ENCODE results near the gene HENMT1. TPM values are rescaled to one million over a fixed set of nuclear protein-coding genes. Genes with fewer than 3 reads are reported as not detected.
"Not testable (repeated sequence)": the region's sequence is repeated elsewhere in the genome, so short reads cannot be mapped to it uniquely, and the experiment has no call there.

Gene HENMT1
- total RNA-seq, 1 experiment from 2014 or later: 6.2 TPM

- H2BK120ac ChIP-seq (ENCODE audit: low read depth, low read length, poor library complexity, severe bottlenecking): no peak overlapping the region
- H2BK15ac ChIP-seq (ENCODE audit: low read depth, low read length): no peak overlapping the region
- no peak overlapping the region for H4K5ac ChIP-seq (ENCODE audit: insufficient read length, low read depth, low read length)
- no peak overlapping the region for H4K8ac ChIP-seq (replicated peaks; ENCODE audit: insufficient read length, low read depth, low read length)
- H3K23me2 ChIP-seq (ENCODE audit: insufficient read length, low read depth, low read length, poor library complexity, severe bottlenecking): no peaks in the 10 kb centered on the region
- no peak overlapping the region for H2BK5ac ChIP-seq (ENCODE audit: insufficient read length, low read length)
- peak overlapping the region in 1 of 2 experiments; percentile 4; a peak in 1 of 5 replicates for H3K4me3 Mint-ChIP-seq
- H2BK12ac ChIP-seq (ENCODE audit: insufficient read length, low read depth, low read length): no peak overlapping the region
- H3K9me3 ChIP-seq (ENCODE audit: control insufficient read depth, low read depth, low read length): no peaks in the 10 kb centered on the region
- no peak overlapping the region for H3K23ac ChIP-seq (ENCODE audit: insufficient read length, low read depth, low read length)
- H3K27me3 ChIP-seq (ENCODE audit: insufficient read depth, low read length): no peaks in the 10 kb centered on the region
- H3K14ac ChIP-seq (ENCODE audit: insufficient read depth, low read length): no peak overlapping the region
- H3K79me1 ChIP-seq (ENCODE audit: insufficient read depth, low read depth, low read length, poor library complexity, severe bottlenecking): no peaks in the 10 kb centered on the region
- no peak overlapping the region for H3K56ac ChIP-seq (ENCODE audit: insufficient read length, low read depth, low read length)
- H3K27ac Mint-ChIP-seq: peak overlapping the region in 1 of 3 experiments; percentile 4; a peak in 1 of 7 replicates
- H3K4me2 ChIP-seq (ENCODE audit: insufficient read depth, insufficient read length, low read length): no peak overlapping the region
- no peak overlapping the region for H3K18ac ChIP-seq (ENCODE audit: insufficient read length, low read depth, low read length)
- peaks cover 0 to 2% (median 0%) of the 10 kb centered on the region in 3 experiments; a peak in 2 of 7 replicates for H3K36me3 Mint-ChIP-seq (ENCODE audit: insufficient read depth in 1 of 3, low read depth in 3 of 3)
- no peaks in the 10 kb centered on the region for H3K79me2 ChIP-seq (ENCODE audit: insufficient read depth, low read length)
- no peak overlapping the region for H3K4ac ChIP-seq (ENCODE audit: low read depth, low read length)
- no CpG with 5 or more reads among the region's 1 CpG for WGBS (ENCODE audit: extremely low coverage, insufficient read length, low lambda C conversion rate)
- H3K4me1 ChIP-seq (ENCODE audit: insufficient read depth, low read length): no peaks in the 10 kb centered on the region
- no peak overlapping the region for H3T11ph ChIP-seq (ENCODE audit: low read length)
- no peak overlapping the region for H4K91ac ChIP-seq (ENCODE audit: insufficient read length, low read depth, low read length)
- no peak overlapping the region for H2AK5ac ChIP-seq (ENCODE audit: insufficient read length, low read length)
- no peak overlapping the region for H3K27ac ChIP-seq (ENCODE audit: insufficient read length, low read depth, low read length)
- no peaks in the 10 kb centered on the region for H4K20me1 ChIP-seq (ENCODE audit: control insufficient read depth, insufficient read depth, insufficient read length)
- no peak for TF ChIP-seq CTCF (conservative IDR thresholded peaks at IDR 0.05)
- H3K9ac ChIP-seq (ENCODE audit: extremely low read depth, insufficient read length, low read length): no peak overlapping the region
- no peaks in the 10 kb centered on the region for H3K27me3 Mint-ChIP-seq (ENCODE audit: low read depth)
- no peak overlapping the region for H2AFZ ChIP-seq (ENCODE audit: low read length)
- peaks cover 20 to 24% of the 10 kb centered on the region in 2 experiments for H3K4me1 Mint-ChIP-seq
- DNase-seq: no peak
- H3K9me3 Mint-ChIP-seq: no peaks in the 10 kb centered on the region
- H2BK20ac ChIP-seq (ENCODE audit: low read depth, low read length, poor library complexity, severe bottlenecking): no peak overlapping the region
Observed at GRCh38 chr1:108685529-108685928, 24.6 kb upstream of the HENMT1 start.

GRCh38 chr1:108681701-108682100 lies 20.8 kb upstream of the HENMT1 start:
- not testable (repeated sequence) for H3K27ac ChIP-seq (ENCODE audit: insufficient read length, low read depth, low read length); H3K9me3 ChIP-seq (ENCODE audit: control insufficient read depth, low read depth, low read length); H3K23me2 ChIP-seq (ENCODE audit: insufficient read length, low read depth, low read length, poor library complexity, severe bottlenecking); H3K23ac ChIP-seq (ENCODE audit: insufficient read length, low read depth, low read length); H3K18ac ChIP-seq (ENCODE audit: insufficient read length, low read depth, low read length); H4K8ac ChIP-seq (replicated peaks; ENCODE audit: insufficient read length, low read depth, low read length); H3T11ph ChIP-seq (ENCODE audit: low read length); H3K4me2 ChIP-seq (ENCODE audit: insufficient read depth, insufficient read length, low read length); H4K5ac ChIP-seq (ENCODE audit: insufficient read length, low read depth, low read length); H3K56ac ChIP-seq (ENCODE audit: insufficient read length, low read depth, low read length); H2AK5ac ChIP-seq (ENCODE audit: insufficient read length, low read length); H3K14ac ChIP-seq (ENCODE audit: insufficient read depth, low read length); H3K79me2 ChIP-seq (ENCODE audit: insufficient read depth, low read length); H2AFZ ChIP-seq (ENCODE audit: low read length); H4K20me1 ChIP-seq (ENCODE audit: control insufficient read depth, insufficient read depth, insufficient read length); H3K79me1 ChIP-seq (ENCODE audit: insufficient read depth, low read depth, low read length, poor library complexity, severe bottlenecking); H2BK5ac ChIP-seq (ENCODE audit: insufficient read length, low read length); H3K9ac ChIP-seq (ENCODE audit: extremely low read depth, insufficient read length, low read length); H3K27me3 ChIP-seq (ENCODE audit: insufficient read depth, low read length); H3K4me1 ChIP-seq (ENCODE audit: insufficient read depth, low read length); H3K4ac ChIP-seq (ENCODE audit: low read depth, low read length); H4K91ac ChIP-seq (ENCODE audit: insufficient read length, low read depth, low read length); H2BK15ac ChIP-seq (ENCODE audit: low read depth, low read length); H2BK20ac ChIP-seq (ENCODE audit: low read depth, low read length, poor library complexity, severe bottlenecking); H2BK12ac ChIP-seq (ENCODE audit: insufficient read length, low read depth, low read length); H3K36me3 Mint-ChIP-seq (ENCODE audit: insufficient read depth in 1 of 3, low read depth in 3 of 3); H3K27me3 Mint-ChIP-seq (ENCODE audit: low read depth); H3K9me3 Mint-ChIP-seq; DNase-seq
- Mint-ChIP-seq H3K27ac (peak overlapping the region; percentile 4 to 91 (median 82); a peak in 5 of 7 replicates), H3K4me1 (peaks cover 21 to 23% of the 10 kb centered on the region in 2 experiments), H3K4me3 (0 out of 5 replicates have a peak overlapping the region, but pooled peaks of 1 of the 2 experiments have one; percentile 28)
- WGBS (ENCODE audit: extremely low coverage, insufficient read length, low lambda C conversion rate): no CpG with 5 or more reads among the region's 4 CpGs
- H2BK120ac ChIP-seq (ENCODE audit: low read depth, low read length, poor library complexity, severe bottlenecking): peak overlapping the region; percentile 77

Data from H9 (cell line).